Measurements from ENCODE around the gene HHIP. TPM values are rescaled to one million over a fixed set of nuclear protein-coding genes. Genes with fewer than 3 reads are reported as not detected.

The HHIP gene, protein sequence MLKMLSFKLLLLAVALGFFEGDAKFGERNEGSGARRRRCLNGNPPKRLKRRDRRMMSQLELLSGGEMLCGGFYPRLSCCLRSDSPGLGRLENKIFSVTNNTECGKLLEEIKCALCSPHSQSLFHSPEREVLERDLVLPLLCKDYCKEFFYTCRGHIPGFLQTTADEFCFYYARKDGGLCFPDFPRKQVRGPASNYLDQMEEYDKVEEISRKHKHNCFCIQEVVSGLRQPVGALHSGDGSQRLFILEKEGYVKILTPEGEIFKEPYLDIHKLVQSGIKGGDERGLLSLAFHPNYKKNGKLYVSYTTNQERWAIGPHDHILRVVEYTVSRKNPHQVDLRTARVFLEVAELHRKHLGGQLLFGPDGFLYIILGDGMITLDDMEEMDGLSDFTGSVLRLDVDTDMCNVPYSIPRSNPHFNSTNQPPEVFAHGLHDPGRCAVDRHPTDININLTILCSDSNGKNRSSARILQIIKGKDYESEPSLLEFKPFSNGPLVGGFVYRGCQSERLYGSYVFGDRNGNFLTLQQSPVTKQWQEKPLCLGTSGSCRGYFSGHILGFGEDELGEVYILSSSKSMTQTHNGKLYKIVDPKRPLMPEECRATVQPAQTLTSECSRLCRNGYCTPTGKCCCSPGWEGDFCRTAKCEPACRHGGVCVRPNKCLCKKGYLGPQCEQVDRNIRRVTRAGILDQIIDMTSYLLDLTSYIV
- 5.6 and 29.6 TPM in 2 replicates for total RNA-seq (ENCODE audit: low replicate concordance)
- long read RNA-seq, full-length matches to known transcripts = 5 of 11 reads
- long read RNA-seq, partial matches to known transcripts = 3 of 11 reads
- long read RNA-seq, other reads (novel, unspliced or antisense) = 3 of 11 reads

- DNase-seq (ENCODE audit: extremely low spot score, unreplicated experiment) = peak; percentile 77
- peaks cover 27% of the 10 kb centered on the region for H3K4me1 Mint-ChIP-seq (ENCODE audit: unreplicated experiment)
- peak within 1 kb of the TSS; percentile 77 for H3K27ac Mint-ChIP-seq
- TF ChIP-seq, protein P1, sequence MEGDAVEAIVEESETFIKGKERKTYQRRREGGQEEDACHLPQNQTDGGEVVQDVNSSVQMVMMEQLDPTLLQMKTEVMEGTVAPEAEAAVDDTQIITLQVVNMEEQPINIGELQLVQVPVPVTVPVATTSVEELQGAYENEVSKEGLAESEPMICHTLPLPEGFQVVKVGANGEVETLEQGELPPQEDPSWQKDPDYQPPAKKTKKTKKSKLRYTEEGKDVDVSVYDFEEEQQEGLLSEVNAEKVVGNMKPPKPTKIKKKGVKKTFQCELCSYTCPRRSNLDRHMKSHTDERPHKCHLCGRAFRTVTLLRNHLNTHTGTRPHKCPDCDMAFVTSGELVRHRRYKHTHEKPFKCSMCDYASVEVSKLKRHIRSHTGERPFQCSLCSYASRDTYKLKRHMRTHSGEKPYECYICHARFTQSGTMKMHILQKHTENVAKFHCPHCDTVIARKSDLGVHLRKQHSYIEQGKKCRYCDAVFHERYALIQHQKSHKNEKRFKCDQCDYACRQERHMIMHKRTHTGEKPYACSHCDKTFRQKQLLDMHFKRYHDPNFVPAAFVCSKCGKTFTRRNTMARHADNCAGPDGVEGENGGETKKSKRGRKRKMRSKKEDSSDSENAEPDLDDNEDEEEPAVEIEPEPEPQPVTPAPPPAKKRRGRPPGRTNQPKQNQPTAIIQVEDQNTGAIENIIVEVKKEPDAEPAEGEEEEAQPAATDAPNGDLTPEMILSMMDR (conservative IDR thresholded peaks at IDR 0.05) = no peak
- H3K36me3 Mint-ChIP-seq = no peaks in the 10 kb centered on the region
- peak within 1 kb of the TSS; percentile 98 for H3K4me3 Mint-ChIP-seq
- peaks cover 43% of the 10 kb centered on the region for H3K27me3 Mint-ChIP-seq
- no peaks in the 10 kb centered on the region for H3K9me3 Mint-ChIP-seq
Measured at GRCh38 chr4:144645631-144646522, at the start of gene HHIP. Gene HHIP, plus strand, starts transcription at chr4:144646156. Its CDS starts 520 bp downstream, at chr4:144646676.

- no peak for DNase-seq (ENCODE audit: extremely low spot score, unreplicated experiment)
- peaks cover 4% of the 10 kb centered on the region for H3K9me3 Mint-ChIP-seq
- H3K4me3 Mint-ChIP-seq = no peak overlapping the region
- H3K27ac Mint-ChIP-seq = no peak overlapping the region
- H3K27me3 Mint-ChIP-seq = no peaks in the 10 kb centered on the region
- H3K36me3 Mint-ChIP-seq = no peaks in the 10 kb centered on the region
- no peaks in the 10 kb centered on the region for H3K4me1 Mint-ChIP-seq (ENCODE audit: unreplicated experiment)
- TF ChIP-seq, protein P1 (conservative IDR thresholded peaks at IDR 0.05) = no peak
Measured at GRCh38 chr4:144597171-144597570, 48.8 kb upstream of the HHIP start.

GRCh38 chr4:144599621-144600020, 46.3 kb upstream of the HHIP start:
- no peak overlapping the region for H3K27ac Mint-ChIP-seq
- TF ChIP-seq, protein P1 (conservative IDR thresholded peaks at IDR 0.05) = no peak
- no peak for DNase-seq (ENCODE audit: extremely low spot score, unreplicated experiment)
- no peaks in the 10 kb centered on the region for H3K4me1 Mint-ChIP-seq (ENCODE audit: unreplicated experiment)
- no peaks in the 10 kb centered on the region for H3K36me3 Mint-ChIP-seq
- H3K4me3 Mint-ChIP-seq = no peak overlapping the region
- no peaks in the 10 kb centered on the region for H3K27me3 Mint-ChIP-seq
- no peaks in the 10 kb centered on the region for H3K9me3 Mint-ChIP-seq

GRCh38 chr4:144611850-144612249, 34.1 kb upstream of the HHIP start:
- H3K4me3 Mint-ChIP-seq = no peak overlapping the region
- H3K9me3 Mint-ChIP-seq = no peaks in the 10 kb centered on the region
- H3K27me3 Mint-ChIP-seq = no peaks in the 10 kb centered on the region
- H3K27ac Mint-ChIP-seq = no peak overlapping the region
- TF ChIP-seq, protein P1 (conservative IDR thresholded peaks at IDR 0.05) = peak; percentile 62
- no peaks in the 10 kb centered on the region for H3K36me3 Mint-ChIP-seq
- no peak for DNase-seq (ENCODE audit: extremely low spot score, unreplicated experiment)
- no peaks in the 10 kb centered on the region for H3K4me1 Mint-ChIP-seq (ENCODE audit: unreplicated experiment)

All from type B pancreatic cell (in vitro differentiated cells).